Tibial nerve (tissue), 4 donors: Measurements from ENCODE around the gene ARMC9. TPM values are rescaled to one million over a fixed set of nuclear protein-coding genes. Genes with fewer than 3 reads are reported as not detected.
A peak's percentile ranks its signal among the peaks of the same experiment; 100 is the strongest.
"Not testable (repeated sequence)": the region's sequence is repeated elsewhere in the genome, so short reads cannot be mapped to it uniquely, and the experiment has no call there.

ENCODE experiments used
- DNase-seq, 2 donors: peaks; one replicate each; pipeline ENCODE4 v3.0.0-alpha.2; 2019; ENCODE audit warnings: low spot score in 2 of 2
- H3K27ac ChIP-seq, 4 donors: fragments of 200-600 bp; sonication (generic) in 3 of 4; one replicate each; pipeline ENCODE4 v1.5.1; 2017 to 2019; ENCODE audit warnings: mild to moderate bottlenecking in 1 of 4
- H3K27me3 ChIP-seq, 2 donors: fragments of 200-600 bp; sonication (generic) in 1 of 2; one replicate each; pipeline versions ENCODE4 v1.5.1 to v1.6.0; 2017 to 2019
- H3K36me3 ChIP-seq, 3 donors: fragments of 200-600 bp; sonication (generic); one replicate each; pipeline ENCODE4 v1.5.1; 2018 to 2019
- H3K4me1 ChIP-seq, 4 donors: fragments of 200-600 bp; sonication (generic) in 3 of 4; one replicate each; pipeline ENCODE4 v1.5.1; 2017 to 2019
- H3K4me3 ChIP-seq, 4 donors: fragments of 200-600 bp; sonication (generic) in 3 of 4; one replicate each; pipeline ENCODE4 v1.5.1; 2017 to 2019; ENCODE audit warnings: mild to moderate bottlenecking in 1 of 4, moderate library complexity in 1 of 4
- H3K9me3 ChIP-seq, 4 donors: fragments of 200-600 bp; sonication (generic) in 3 of 4; one replicate each; pipeline ENCODE4 v1.5.1; 2017 to 2019
- EP300 ChIP-seq, 2 donors: sonication (generic); formaldehyde crosslinking; IDR thresholded peaks; one replicate each; pipeline ENCODE4 v1.6.1; 2017; ENCODE audit warnings: antibody characterized with exemption in 2 of 2, mild to moderate bottlenecking in 1 of 2
- POLR2A ChIP-seq, 2 donors: fragments of 450-650 bp; IDR thresholded peaks; one replicate each; pipeline ENCODE4 v1.6.1; 2017; ENCODE audit warnings: antibody characterized with exemption in 2 of 2, mild to moderate bottlenecking in 2 of 2, moderate library complexity in 2 of 2
- WGBS, 2 donors: methylation state at CpG; one replicate each; pipeline ENCODE4 v1.1.5; 2018; 5-methylcytosine and 5-hydroxymethylcytosine counted together
- total RNA-seq, 4 donors: library from RNA; depleted of rRNA; stranded (reverse); fragments of >200 nt; gene quantifications; one replicate each; pipeline ENCODE4 v1.1.0, GENCODE V29; 2016
- TF ChIP-seq, protein P1 (sequence below), 5 experiments: fragments of 200-600 bp in 3 of 5; fragments of 450-650 bp in 2 of 5; sonication (generic) in 3 of 5; IDR thresholded peaks; one replicate each; pipeline ENCODE4 v1.5.1; 2016 to 2019; ENCODE audit warnings: antibody characterized with exemption in 5 of 5, mild to moderate bottlenecking in 3 of 5, moderate library complexity in 2 of 5

Gene ARMC9
- total RNA-seq, 4 donors from 2014 or later = 8.7 to 30.0 (median 18.6) TPM

GRCh38 chr2:231196592-231196991 lies 1.8 kb upstream of the ARMC9 start:
- Histone ChIP-seq H3K4me1 (peaks cover 0 to 29% (median 3%) of the 10 kb centered on the region in 4 donors), H3K27ac (no peak overlapping the region), H3K36me3 (no peaks in the 10 kb centered on the region), H3K27me3 (no peaks in the 10 kb centered on the region), H3K9me3 (no peaks in the 10 kb centered on the region), H3K4me3 (no peak overlapping the region)
- TF ChIP-seq, protein P1, sequence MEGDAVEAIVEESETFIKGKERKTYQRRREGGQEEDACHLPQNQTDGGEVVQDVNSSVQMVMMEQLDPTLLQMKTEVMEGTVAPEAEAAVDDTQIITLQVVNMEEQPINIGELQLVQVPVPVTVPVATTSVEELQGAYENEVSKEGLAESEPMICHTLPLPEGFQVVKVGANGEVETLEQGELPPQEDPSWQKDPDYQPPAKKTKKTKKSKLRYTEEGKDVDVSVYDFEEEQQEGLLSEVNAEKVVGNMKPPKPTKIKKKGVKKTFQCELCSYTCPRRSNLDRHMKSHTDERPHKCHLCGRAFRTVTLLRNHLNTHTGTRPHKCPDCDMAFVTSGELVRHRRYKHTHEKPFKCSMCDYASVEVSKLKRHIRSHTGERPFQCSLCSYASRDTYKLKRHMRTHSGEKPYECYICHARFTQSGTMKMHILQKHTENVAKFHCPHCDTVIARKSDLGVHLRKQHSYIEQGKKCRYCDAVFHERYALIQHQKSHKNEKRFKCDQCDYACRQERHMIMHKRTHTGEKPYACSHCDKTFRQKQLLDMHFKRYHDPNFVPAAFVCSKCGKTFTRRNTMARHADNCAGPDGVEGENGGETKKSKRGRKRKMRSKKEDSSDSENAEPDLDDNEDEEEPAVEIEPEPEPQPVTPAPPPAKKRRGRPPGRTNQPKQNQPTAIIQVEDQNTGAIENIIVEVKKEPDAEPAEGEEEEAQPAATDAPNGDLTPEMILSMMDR (IDR thresholded peaks at IDR 0.05) = no peak
- no peak for TF ChIP-seq EP300 (IDR thresholded peaks at IDR 0.05)
- TF ChIP-seq POLR2A (IDR thresholded peaks at IDR 0.05) = no peak
- DNase-seq = no peak
- WGBS, 2 donors = 89 to 91% methylated on average over 5 of the region's 5 CpGs

DNA sequence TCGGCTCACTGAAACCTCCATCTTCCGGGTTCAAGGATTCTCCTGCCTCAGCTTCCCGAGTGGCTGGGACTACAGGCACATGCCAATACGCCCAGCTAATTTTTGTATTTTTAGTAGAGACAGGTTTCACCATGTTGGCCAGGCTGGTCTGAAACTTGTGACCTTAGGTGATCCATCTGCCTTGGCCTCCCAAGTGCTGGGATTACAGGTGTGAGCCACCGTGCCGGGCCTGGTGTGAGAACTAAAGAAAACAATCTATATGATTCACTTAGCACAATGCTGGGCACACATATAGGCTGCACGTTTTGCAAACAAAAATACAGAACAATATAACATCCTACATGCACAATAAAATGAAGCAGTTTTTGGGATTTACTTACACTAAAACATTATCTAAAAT lies 1.2 kb upstream of the ARMC9 start:
- not testable (repeated sequence) for H3K27me3 ChIP-seq, H3K27ac ChIP-seq, H3K9me3 ChIP-seq, H3K4me3 ChIP-seq, DNase-seq, H3K36me3 ChIP-seq
- WGBS, 2 donors = 91 to 93% methylated on average over 7 of the region's 7 CpGs
- H3K4me1 ChIP-seq = peaks cover 0 to 23% (median 2%) of the 10 kb centered on the region in 4 donors

DNA sequence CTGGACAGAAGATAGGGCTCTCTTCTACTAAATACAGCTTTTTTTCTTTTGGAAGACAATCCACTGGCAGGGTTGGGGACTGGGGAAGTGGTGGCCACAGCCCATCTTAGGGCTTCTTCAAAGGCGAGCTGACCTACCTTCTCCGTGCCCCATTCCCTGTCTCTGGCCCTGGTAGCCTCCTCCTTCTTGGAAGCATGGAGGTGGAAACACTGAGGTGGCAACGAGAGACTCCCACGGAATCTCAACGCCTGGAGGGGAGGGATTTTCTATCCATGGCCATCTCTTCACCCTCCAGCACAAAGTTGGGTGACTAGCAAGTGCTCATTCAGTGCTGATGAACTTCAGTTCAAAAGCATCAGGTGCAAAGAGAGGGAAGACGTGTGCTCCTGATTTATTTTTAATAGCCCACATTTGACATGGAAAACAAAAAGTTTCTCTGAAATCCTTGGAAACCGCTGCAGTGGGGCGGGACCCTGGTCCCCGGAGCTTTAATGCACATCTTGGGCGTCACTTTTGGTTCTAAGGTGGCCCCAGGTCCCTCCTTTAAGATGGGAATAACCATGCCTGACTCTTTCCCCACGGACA lies 633 bp upstream of the ARMC9 start:
- no peak for DNase-seq
- Histone ChIP-seq H3K4me1 (peaks cover 0 to 17% (median 2%) of the 10 kb centered on the region in 4 donors), H3K27ac (peak overlapping the region in 1 of 4 donors; percentile 67), H3K27me3 (no peaks in the 10 kb centered on the region), H3K4me3 (peak overlapping the region; percentile 56 to 77 (median 71)), H3K9me3 (no peaks in the 10 kb centered on the region), H3K36me3 (no peaks in the 10 kb centered on the region)
- TF ChIP-seq POLR2A (IDR thresholded peaks at IDR 0.05) (no peak), EP300 (IDR thresholded peaks at IDR 0.05) (no peak)
- TF ChIP-seq, protein P1 (IDR thresholded peaks at IDR 0.05) = no peak
- 31 to 32% methylated on average over 11 of the region's 11 CpGs for WGBS, 2 donors

DNA sequence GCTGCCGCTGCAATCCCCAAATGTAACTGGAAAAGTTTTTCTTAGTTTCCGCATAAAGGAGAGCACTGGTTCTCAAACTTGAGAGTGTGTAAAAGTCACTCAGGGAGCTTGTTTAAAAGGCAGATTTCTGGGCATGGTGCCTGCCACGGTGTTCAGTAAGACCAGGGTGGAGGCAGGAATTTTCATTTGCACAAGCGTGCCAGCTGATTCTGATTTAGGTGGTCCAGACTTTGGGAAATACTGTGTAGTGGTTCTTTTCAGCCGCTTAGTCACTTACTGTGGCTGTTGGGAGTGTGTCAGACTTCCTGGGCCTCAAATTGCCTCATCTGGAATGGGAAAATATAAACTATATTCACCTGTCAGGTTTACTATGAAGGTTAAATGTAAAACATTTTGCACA lies 788 bp downstream of the ARMC9 start:
- Histone ChIP-seq H3K9me3 (no peaks in the 10 kb centered on the region), H3K4me3 (peak overlapping the region; percentile 56 to 77 (median 71)), H3K36me3 (no peaks in the 10 kb centered on the region), H3K27ac (no peak overlapping the region), H3K4me1 (peaks cover 0 to 15% (median 2%) of the 10 kb centered on the region in 4 donors), H3K27me3 (no peaks in the 10 kb centered on the region)
- DNase-seq = no peak
- TF ChIP-seq POLR2A (IDR thresholded peaks at IDR 0.05) (no peak), EP300 (IDR thresholded peaks at IDR 0.05) (no peak)
- TF ChIP-seq, protein P1 (IDR thresholded peaks at IDR 0.05) = no peak
- WGBS, 2 donors = 23 to 37% methylated on average over 5 of the region's 5 CpGs

GRCh38 chr2:231200805-231201474 lies 2.5 kb downstream of the ARMC9 start:
- no peak for DNase-seq
- H3K9me3 ChIP-seq = no peaks in the 10 kb centered on the region
- TF ChIP-seq EP300 (IDR thresholded peaks at IDR 0.05) (no peak), POLR2A (IDR thresholded peaks at IDR 0.05) (no peak)
- TF ChIP-seq, protein P1 (IDR thresholded peaks at IDR 0.05) = no peak
- H3K27me3 ChIP-seq = no peaks in the 10 kb centered on the region
- H3K4me3 ChIP-seq = no peak overlapping the region
- H3K4me1 ChIP-seq = peaks cover 0 to 15% (median 2%) of the 10 kb centered on the region in 4 donors
- no peaks in the 10 kb centered on the region for H3K36me3 ChIP-seq
- no peak overlapping the region for H3K27ac ChIP-seq
- 84 to 86% methylated on average over 3 of the region's 3 CpGs for WGBS, 2 donors
